OCI-LY3 (cell line): ENCODE measurements around the gene HIPK2.

Experiments used
- EZH2phosphoT487 ChIP-seq: fragments of 200-600 bp; shearing (Covaris generic); IDR thresholded peaks from 2 replicates; pipeline ENCODE4 v1.6.1; 2018; ENCODE audit warnings: antibody characterized with exemption, mixed run types, low read depth
- TF ChIP-seq, protein P1 (sequence below): fragments of 200-600, 300-600 bp; sonication (generic); IDR thresholded peaks from 2 replicates; pipeline ENCODE4 v1.5.1; 2014; ENCODE audit warnings: antibody characterized with exemption, low read length, low read depth

GRCh38 chr7:139583826-139584553 is 193.8 kb downstream of the HIPK2 start:
- TF ChIP-seq, protein P1, sequence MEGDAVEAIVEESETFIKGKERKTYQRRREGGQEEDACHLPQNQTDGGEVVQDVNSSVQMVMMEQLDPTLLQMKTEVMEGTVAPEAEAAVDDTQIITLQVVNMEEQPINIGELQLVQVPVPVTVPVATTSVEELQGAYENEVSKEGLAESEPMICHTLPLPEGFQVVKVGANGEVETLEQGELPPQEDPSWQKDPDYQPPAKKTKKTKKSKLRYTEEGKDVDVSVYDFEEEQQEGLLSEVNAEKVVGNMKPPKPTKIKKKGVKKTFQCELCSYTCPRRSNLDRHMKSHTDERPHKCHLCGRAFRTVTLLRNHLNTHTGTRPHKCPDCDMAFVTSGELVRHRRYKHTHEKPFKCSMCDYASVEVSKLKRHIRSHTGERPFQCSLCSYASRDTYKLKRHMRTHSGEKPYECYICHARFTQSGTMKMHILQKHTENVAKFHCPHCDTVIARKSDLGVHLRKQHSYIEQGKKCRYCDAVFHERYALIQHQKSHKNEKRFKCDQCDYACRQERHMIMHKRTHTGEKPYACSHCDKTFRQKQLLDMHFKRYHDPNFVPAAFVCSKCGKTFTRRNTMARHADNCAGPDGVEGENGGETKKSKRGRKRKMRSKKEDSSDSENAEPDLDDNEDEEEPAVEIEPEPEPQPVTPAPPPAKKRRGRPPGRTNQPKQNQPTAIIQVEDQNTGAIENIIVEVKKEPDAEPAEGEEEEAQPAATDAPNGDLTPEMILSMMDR = no peak
- TF ChIP-seq EZH2phosphoT487 = no peak
